ENCODE measurements around the gene ARHGAP28. TPM values are rescaled to one million over a fixed set of nuclear protein-coding genes. Genes with fewer than 3 reads are reported as not detected.
A peak's percentile ranks its signal among the peaks of the same experiment; 100 is the strongest.

ARHGAP28 gene
- 0.99 and 1.6 TPM in 2 replicates for total RNA-seq (2014; rRNA removed; shearing (Covaris generic); ENCODE audit: low replicate concordance)

GRCh38 chr18:6729247-6730091 is at the start of gene ARHGAP28:
Gene ARHGAP28 (plus strand): TSS chr18:6729716. CDS start chr18:6729822, 106 bp downstream.
- peak within 1 kb of the TSS; percentile 52 for H3K4me3 ChIP-seq
- H3K27me3 ChIP-seq: no peaks in the 10 kb centered on the region
- peak; percentile 80 for DNase-seq
- H3K9me3 ChIP-seq: no peaks in the 10 kb centered on the region
- H3K36me3 ChIP-seq: no peaks in the 10 kb centered on the region

GRCh38 chr18:6681331-6681875 is 48.1 kb upstream of the ARHGAP28 start:
- H3K9me3 ChIP-seq: no peaks in the 10 kb centered on the region
- no peaks in the 10 kb centered on the region for H3K27me3 ChIP-seq
- no peak for DNase-seq
- H3K36me3 ChIP-seq: no peaks in the 10 kb centered on the region
- H3K4me3 ChIP-seq: no peak overlapping the region

GRCh38 chr18:6682437-6683111 is 46.9 kb upstream of the ARHGAP28 start:
- DNase-seq: no peak
- Histone ChIP-seq H3K27me3 (no peaks in the 10 kb centered on the region), H3K9me3 (no peaks in the 10 kb centered on the region)

GRCh38 chr18:6683112-6683876 is 46.2 kb upstream of the ARHGAP28 start:
- H3K27me3 ChIP-seq: no peaks in the 10 kb centered on the region
- DNase-seq: no peak
- H3K9me3 ChIP-seq: no peaks in the 10 kb centered on the region
- no peaks in the 10 kb centered on the region for H3K36me3 ChIP-seq
- no peak overlapping the region for H3K4me3 ChIP-seq

More at GRCh38 chr18:6682437-6683111, 46.9 kb upstream of the ARHGAP28 start:
- Histone ChIP-seq H3K4me3 (no peak overlapping the region), H3K36me3 (no peaks in the 10 kb centered on the region)

- Histone ChIP-seq H3K36me3 (no peaks in the 10 kb centered on the region), H3K9me3 (no peaks in the 10 kb centered on the region), H3K27me3 (no peaks in the 10 kb centered on the region), H3K4me3 (no peak overlapping the region)
- no peak for DNase-seq
These were observed 41.8 kb upstream of the ARHGAP28 start for GRCh38 chr18:6687676-6688075.

GRCh38 chr18:6708890-6709289 is 20.6 kb upstream of the ARHGAP28 start:
- H3K9me3 ChIP-seq: no peaks in the 10 kb centered on the region
- no peaks in the 10 kb centered on the region for H3K36me3 ChIP-seq
- no peak for DNase-seq
- no peak overlapping the region for H3K4me3 ChIP-seq
- no peaks in the 10 kb centered on the region for H3K27me3 ChIP-seq

- H3K9me3 ChIP-seq: no peaks in the 10 kb centered on the region
- DNase-seq: no peak
These were observed 18.0 kb upstream of the ARHGAP28 start for GRCh38 chr18:6711467-6711866.

GRCh38 chr18:6712401-6712800 is 17.1 kb upstream of the ARHGAP28 start:
- no peak overlapping the region for H3K4me3 ChIP-seq
- DNase-seq: no peak
- H3K9me3 ChIP-seq: no peaks in the 10 kb centered on the region
- no peaks in the 10 kb centered on the region for H3K27me3 ChIP-seq
- no peaks in the 10 kb centered on the region for H3K36me3 ChIP-seq

More at GRCh38 chr18:6711467-6711866, 18.0 kb upstream of the ARHGAP28 start:
- H3K4me3 ChIP-seq: no peak overlapping the region
- H3K27me3 ChIP-seq: no peaks in the 10 kb centered on the region
- no peaks in the 10 kb centered on the region for H3K36me3 ChIP-seq

- no peak overlapping the region for H3K4me3 ChIP-seq
- H3K36me3 ChIP-seq: no peaks in the 10 kb centered on the region
- H3K9me3 ChIP-seq: no peaks in the 10 kb centered on the region
- H3K27me3 ChIP-seq: no peaks in the 10 kb centered on the region
- DNase-seq: no peak
These were observed 15.5 kb upstream of the ARHGAP28 start for GRCh38 chr18:6714010-6714409.

- H3K36me3 ChIP-seq: no peaks in the 10 kb centered on the region
- DNase-seq: peak; percentile 14
- no peaks in the 10 kb centered on the region for H3K9me3 ChIP-seq
- no peak overlapping the region for H3K4me3 ChIP-seq
- H3K27me3 ChIP-seq: no peaks in the 10 kb centered on the region
These were observed 11.2 kb upstream of the ARHGAP28 start for GRCh38 chr18:6718267-6718666.

GRCh38 chr18:6719098-6719846 is 10.2 kb upstream of the ARHGAP28 start:
- no peaks in the 10 kb centered on the region for H3K9me3 ChIP-seq
- no peaks in the 10 kb centered on the region for H3K27me3 ChIP-seq
- DNase-seq: peak; percentile 23
- no peak overlapping the region for H3K4me3 ChIP-seq
- no peaks in the 10 kb centered on the region for H3K36me3 ChIP-seq

GRCh38 chr18:6719910-6720683 is 9.4 kb upstream of the ARHGAP28 start:
- DNase-seq: no peak
- H3K9me3 ChIP-seq: no peaks in the 10 kb centered on the region
- H3K36me3 ChIP-seq: no peaks in the 10 kb centered on the region
- H3K27me3 ChIP-seq: no peaks in the 10 kb centered on the region
- no peak overlapping the region for H3K4me3 ChIP-seq

GRCh38 chr18:6721755-6722154 is 7.8 kb upstream of the ARHGAP28 start:
- H3K9me3 ChIP-seq: no peaks in the 10 kb centered on the region
- no peak for DNase-seq

GRCh38 chr18:6722690-6723089 is 6.8 kb upstream of the ARHGAP28 start:
- no peaks in the 10 kb centered on the region for H3K9me3 ChIP-seq
- no peak for DNase-seq

More at GRCh38 chr18:6721755-6722154, 7.8 kb upstream of the ARHGAP28 start:
- H3K4me3 ChIP-seq: no peak overlapping the region
- H3K27me3 ChIP-seq: no peaks in the 10 kb centered on the region
- H3K36me3 ChIP-seq: no peaks in the 10 kb centered on the region

GRCh38 chr18:6724331-6724730 is 5.2 kb upstream of the ARHGAP28 start:
- Histone ChIP-seq H3K4me3 (no peak overlapping the region), H3K9me3 (no peaks in the 10 kb centered on the region), H3K36me3 (no peaks in the 10 kb centered on the region), H3K27me3 (no peaks in the 10 kb centered on the region)
- no peak for DNase-seq

More at GRCh38 chr18:6722690-6723089, 6.8 kb upstream of the ARHGAP28 start:
- Histone ChIP-seq H3K27me3 (no peaks in the 10 kb centered on the region), H3K36me3 (no peaks in the 10 kb centered on the region), H3K4me3 (no peak overlapping the region)

Data from MG63 (cell line).